AG08396 (cell line): Measurements from ENCODE around the gene ULK4.
"Not testable (repeated sequence)": the region's sequence is repeated elsewhere in the genome, so short reads cannot be mapped to it uniquely, and the experiment has no call there.

Experiments
- DNase-seq: peaks from one replicate; pipeline ENCODE4 v3.0.0; 2012; ENCODE audit warnings: low spot score, mixed read lengths

ULK4 gene

DNA sequence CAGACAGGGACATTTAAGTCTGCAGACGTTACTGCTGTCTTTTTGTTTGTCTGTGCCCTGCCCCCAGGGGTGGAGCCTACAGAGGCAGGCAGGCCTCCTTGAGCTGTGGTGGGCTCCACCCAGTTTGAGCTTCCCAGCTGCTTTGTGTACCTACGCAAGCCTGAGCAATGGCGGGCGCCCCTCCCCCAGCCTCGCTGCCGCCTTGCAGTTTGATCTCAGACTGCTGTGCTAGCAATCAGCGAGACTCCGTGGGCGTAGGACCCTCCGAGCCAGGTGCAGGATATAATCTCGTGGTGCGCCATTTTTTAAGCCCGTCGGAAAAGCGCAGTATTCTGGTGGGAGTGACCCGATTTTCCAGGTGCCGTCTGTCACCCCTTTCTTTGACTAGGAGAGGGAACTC, 314.2 kb downstream of the ULK4 start:
- DNase-seq = not testable (repeated sequence)

DNA sequence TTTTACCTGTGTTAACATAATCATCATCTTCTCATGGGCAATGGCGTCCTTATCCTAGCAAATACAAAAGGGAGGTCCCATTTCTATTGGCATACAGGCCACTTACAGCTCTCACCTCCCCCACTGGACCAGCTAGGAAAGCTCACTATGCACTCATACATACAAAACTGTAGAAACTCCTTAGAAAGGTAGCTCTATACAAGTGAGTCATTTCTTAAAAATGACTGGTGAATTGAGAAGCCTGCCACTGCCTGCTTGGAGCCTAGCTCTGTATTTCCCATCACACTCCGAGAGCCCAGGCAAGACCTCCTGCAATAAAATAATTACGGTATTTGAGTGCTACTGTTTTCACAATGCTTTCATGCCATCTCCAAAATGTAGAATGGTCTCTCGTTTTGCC, 321.8 kb downstream of the ULK4 start:
- DNase-seq = no peak

- DNase-seq = no peak
These were observed 323.5 kb downstream of the ULK4 start for GRCh38 chr3:41638381-41638780.

DNA sequence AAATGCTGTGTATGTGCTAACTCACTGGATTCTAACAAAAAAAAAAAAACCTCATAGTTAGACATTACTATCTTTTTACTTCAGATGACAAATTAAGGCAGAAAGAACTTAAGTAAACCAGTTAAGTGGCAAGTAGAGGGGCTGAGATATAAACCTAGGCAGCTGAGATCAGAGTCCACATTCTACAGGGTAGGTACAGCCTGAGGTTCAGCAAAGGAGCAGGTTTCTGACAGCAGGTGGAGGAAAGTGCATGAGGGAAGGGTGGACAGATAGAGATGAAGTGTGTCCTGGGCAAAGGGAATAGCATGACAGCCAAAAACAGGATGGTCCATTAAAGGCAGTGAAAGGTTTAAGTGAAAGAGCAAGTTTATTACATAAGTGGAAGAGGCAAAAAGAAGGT, 329.2 kb downstream of the ULK4 start:
- DNase-seq = no peak

DNA sequence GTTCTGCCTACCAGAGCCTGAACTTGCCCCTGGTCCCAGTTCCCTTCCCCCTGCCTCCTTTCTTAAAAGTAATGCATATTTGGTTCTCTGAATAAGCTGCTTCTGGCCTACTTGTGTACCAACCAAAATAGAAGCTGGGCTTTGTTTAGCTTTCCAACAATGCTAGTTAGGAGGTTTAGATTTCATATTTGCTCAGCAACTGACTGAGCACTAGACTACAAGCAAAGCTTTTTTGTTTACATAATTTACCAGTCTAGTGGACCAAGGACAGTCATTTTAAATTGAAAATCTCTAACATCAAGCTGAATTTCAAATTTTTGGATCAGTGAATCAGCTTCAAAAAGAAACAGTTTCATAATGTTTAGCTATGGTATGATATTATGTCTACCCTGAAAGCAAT, 331.2 kb downstream of the ULK4 start:
- no peak for DNase-seq

DNA sequence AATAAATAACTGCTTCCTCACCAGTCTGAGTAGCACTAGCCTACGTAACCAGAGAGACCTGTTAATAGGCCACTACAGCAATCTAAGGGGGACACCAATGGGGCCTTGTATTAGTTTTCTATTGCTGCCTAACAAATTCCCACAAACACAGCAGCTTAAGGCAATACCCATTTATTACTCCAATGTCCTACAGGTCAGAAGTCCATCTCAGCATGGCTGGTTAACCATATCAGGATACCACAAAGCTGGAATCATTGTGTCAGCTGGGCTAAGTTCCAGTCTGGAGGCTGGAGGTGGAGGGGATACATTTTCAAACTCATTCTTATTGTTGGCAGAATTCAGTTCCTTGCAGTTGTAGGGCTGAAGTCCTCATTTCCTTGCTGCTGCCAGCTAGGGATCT, 331.9 kb downstream of the ULK4 start:
- DNase-seq = no peak

- DNase-seq = no peak
These were observed 332.8 kb downstream of the ULK4 start for GRCh38 chr3:41629072-41629471.

DNA sequence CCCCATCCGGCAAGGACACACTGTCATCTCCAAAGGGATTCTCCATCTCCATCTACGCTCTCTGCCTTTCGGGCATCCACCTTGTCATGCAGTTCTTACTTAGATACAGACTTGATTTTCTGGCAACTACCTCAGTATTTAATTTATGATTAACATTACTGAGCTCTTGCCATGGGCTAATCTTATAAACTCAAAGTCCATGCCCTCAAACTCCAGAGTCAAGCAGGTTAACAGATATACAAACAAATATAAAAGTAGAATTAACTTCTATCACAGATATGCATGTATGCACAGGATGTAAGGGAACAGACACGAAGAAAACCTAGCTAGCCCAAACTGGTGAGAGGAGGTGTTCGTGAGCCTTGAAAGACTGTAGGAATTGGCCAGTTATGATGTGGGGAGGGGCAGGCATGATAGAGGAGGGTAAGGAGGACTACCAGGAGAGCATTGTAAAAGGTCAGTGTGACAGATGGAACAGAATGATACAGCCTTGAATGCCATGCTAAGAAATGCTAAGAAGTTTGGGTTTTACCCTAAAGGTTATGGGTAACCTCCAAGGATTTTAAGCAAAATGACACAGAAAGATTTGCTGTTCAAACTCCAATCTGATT, 334.3 kb downstream of the ULK4 start:
- DNase-seq = no peak

GRCh38 chr3:41612853-41613252, 349.1 kb downstream of the ULK4 start:
- no peak for DNase-seq

DNA sequence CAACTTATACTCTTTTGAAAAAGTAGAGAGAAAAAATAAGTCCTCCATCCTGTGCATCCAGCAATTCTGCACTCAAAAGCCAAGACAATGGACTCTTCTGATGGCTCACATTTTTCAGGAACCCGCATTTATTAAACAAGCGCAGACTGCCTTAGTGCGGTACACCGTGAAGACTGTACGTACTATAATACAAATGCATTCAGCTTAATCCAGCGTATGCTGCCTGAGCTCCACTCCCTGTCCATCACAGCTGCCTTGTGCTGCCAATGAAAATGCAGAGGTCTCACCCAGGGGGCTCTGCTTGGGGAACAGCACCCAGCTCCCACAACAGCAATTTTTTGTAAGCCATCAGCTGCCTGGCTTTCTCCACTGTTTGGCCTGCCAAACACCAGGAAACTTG, 350.9 kb downstream of the ULK4 start:
- no peak for DNase-seq

DNA sequence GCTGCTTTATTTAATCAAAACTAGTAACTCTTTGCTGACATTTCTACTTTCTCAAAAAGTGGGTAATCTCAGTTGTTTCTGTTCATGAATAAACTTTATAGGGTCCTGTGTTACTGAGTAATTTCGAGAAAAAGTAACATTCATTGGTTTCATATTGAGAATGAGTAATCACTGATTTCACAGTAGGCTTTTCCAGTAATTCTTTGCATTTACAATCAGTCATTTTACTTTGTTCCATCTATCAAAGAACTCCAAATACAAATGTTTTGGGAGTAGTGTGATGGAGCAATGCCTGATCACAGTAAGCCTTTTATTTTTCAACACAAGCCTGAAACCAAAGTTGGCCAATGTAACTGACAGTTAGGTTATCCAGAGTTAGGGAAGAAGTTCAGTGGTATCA, 353.6 kb downstream of the ULK4 start:
- DNase-seq = no peak

- DNase-seq = no peak
These were observed 358.1 kb downstream of the ULK4 start for GRCh38 chr3:41603807-41604206.

DNA sequence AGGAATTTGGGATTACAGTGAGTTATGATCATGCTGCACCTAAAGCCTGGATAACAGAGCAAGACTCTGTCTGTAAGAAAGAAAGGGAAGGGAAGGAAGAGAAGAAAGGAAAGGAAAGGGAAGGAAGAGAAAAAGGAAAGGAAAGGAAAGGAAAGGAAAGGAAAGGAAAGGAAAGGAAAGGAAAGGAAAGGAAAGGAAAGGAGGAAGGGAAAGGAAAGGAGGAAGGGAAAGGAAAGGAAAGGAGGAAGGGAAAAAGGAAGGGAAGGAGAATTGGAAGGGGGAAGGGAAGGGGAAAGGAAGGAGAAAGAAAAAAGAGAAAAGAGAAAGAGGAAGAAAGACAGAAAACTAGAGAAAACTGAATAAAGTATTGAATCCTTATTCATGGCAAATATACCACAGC, 359.8 kb downstream of the ULK4 start:
- DNase-seq = no peak

DNA sequence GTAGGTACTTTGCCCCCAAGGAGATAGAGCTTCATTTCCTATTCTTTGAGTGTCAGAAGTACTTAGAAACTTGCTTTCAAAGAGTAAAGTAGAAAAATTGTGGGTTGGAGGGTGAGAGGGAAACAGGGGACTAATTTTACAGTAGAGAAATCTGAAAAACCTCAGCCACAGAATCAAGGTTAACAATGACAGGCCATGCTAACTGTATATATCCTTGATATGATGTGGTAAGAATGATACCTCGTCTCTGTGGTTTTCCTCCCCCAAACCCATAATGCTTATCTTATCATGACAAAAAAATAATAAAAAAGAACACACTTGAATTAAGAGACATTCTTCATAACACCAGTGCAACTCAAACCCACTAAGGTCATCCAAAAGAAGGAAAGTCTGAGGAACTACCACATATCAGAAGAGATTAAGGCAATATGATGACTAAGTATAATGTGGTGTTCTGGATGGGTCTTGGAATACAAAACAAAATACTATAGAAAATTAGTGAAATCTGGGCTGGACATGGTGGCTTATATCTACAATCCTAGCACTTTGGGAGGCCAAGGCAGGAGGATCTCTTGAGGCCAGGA, 360.4 kb downstream of the ULK4 start:
- no peak for DNase-seq

- DNase-seq = no peak
These were observed 361.3 kb downstream of the ULK4 start for GRCh38 chr3:41600616-41601015.

DNA sequence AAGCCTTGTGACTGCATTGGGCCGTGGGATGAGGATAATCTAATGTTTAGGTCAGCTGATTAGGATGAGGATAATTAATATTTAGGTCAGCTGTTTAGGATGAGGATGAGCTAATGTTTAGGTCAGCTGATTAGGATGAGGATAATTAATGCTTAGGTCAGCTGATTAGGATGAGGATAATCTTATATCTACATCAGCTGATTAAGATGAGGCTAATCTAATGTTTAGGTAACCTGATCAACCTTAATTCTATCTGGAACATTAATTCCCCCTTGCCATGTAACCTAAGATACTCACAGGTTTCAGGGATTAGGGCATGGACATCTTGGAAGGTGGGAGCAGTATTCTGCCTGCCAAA, 362.8 kb downstream of the ULK4 start:
- DNase-seq = no peak

- no peak for DNase-seq
These were observed 363.3 kb downstream of the ULK4 start for GRCh38 chr3:41598402-41599126.

DNA sequence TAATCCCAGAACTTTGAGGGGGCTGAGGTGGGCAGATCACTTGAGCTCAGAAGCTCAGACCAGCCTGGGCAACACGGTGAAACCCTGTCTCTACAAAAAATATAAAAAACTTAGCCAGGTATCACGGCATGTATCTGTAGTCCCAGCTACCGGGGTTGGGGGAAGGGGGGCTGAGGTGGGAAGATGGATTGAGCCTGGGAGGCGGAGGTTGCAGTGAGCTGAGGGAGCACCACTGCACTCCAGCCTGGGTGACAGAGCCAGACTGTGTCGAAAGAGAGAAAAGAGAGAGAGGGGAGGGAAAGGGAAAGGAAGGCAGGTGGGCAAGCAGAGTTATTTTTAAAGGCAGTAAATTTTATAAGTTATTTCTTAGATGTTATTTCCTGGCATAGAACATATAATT, 368.1 kb downstream of the ULK4 start:
- DNase-seq = no peak

DNA sequence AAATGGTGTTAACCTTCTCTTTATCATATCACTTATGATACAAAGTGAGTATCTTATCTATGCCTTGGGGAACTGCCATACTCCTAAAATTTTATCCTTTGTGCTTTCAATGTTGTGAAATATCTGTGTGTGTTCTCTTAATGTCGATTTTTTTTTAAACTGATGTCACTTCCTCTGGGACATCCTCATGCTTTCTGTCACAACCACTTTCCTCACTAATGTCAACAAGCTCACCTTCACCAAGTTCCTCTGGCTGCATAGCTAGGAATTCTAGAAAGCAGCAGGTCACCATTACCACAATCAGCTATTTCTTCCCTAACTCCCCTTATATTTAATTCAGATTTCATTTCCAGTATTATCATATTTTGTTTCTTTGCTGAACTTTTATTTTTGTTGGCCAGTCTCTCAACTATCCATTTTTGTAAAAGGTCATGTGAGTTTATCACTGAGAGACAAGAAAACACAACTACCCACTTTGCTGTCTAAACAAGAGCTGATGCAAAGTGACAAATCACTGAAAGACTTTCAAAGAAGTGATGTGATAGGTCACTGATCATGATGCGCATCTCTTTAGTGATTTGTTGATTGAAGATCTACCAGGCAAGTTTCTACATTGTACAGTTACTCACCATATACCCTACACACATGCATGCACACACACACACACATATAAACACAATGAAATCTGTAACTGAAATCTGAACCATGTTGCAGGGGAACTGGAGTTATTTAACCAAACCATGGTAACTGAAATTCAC, 369.0 kb downstream of the ULK4 start:
- DNase-seq = no peak

- DNase-seq = no peak
These were observed 378.9 kb downstream of the ULK4 start for GRCh38 chr3:41583014-41583413.

DNA sequence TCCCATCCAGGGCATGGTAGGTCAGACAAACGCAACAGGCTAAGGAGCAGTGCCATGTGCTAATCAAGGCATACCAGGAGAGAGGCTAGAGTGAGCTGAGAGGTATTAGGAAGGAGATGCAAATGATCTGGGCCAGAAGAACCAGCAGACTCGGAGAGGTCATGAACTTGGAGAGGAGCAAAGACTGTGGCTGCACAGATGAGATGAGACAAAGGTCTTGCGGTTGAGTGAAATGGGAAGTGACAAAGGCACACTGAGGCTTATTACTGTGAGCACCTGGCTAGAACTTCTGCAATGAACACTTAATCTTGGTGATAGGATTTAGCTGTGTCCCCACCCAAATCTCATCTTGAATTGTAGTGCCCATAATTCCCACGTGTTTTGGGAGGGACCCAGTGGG, 380.2 kb downstream of the ULK4 start:
- no peak for DNase-seq

DNA sequence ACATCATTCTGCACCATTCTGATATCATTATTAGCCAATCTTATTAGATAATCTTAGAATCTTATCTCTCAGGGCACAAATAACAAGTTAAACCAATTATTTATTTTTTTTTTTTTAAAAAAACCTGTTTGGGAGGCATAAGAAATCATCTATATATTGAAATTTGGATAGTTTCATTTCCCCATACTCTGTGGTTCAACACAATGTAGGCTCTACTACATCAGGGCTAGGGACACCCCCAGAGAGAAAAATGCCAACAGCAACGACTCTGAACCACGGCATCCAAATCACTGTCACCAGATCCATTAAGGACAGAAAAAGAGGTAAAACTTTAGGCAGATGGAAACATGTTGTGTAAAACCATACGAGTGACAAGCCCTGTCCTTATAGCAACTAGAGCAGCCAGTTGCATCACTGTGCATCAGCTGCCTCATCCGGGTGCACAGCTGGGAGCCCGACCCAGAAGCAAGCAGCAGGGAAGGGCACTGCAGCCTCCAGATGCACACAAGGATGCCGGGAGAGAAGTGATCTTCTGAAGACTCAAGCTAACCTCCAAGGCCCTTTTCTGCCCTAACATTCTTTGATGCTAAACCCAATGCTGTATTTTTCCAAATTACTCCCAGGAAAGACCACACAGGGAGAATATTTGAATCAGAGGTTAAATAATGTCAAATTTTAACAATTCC, 381.5 kb downstream of the ULK4 start:
- DNase-seq = no peak

DNA sequence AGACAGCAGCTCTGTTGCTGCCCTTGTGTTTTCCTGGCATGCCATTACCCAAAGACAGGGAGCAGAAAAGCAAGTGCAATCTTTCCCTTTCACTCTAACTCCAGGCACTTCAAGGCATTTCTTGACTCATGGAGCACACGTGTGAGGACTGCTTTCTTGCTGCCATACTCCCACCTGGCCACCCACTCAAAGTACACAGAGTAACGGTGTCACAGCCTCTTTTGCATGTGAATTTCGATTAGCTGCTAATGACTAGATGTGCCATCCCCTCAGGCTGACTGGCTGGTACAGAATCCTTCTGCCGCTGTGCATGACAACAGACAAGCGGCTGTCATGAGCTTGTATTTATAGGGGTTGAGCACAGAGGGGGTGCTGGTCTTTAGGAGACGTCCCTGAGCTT, 382.0 kb downstream of the ULK4 start:
- no peak for DNase-seq
